DMS53 treated with DMSO at 0.1 percent for 48 hours (cell line): Measurements from ENCODE around the gene TNFRSF12A.
"Not testable (repeated sequence)": the region's sequence is repeated elsewhere in the genome, so short reads cannot be mapped to it uniquely, and the experiment has no call there.

Source experiments
- DNase-seq: peaks from one replicate; lab custom pipeline; 2025; ENCODE audit not compliant: unreplicated experiment; lab: John Stamatoyannopoulos, UW

The TNFRSF12A gene

GRCh38 chr16:3060339-3061127 is 40.4 kb downstream of the TNFRSF12A start:
- no peak for DNase-seq

GRCh38 chr16:3062553-3062952 is 42.4 kb downstream of the TNFRSF12A start:
- no peak for DNase-seq

DNA sequence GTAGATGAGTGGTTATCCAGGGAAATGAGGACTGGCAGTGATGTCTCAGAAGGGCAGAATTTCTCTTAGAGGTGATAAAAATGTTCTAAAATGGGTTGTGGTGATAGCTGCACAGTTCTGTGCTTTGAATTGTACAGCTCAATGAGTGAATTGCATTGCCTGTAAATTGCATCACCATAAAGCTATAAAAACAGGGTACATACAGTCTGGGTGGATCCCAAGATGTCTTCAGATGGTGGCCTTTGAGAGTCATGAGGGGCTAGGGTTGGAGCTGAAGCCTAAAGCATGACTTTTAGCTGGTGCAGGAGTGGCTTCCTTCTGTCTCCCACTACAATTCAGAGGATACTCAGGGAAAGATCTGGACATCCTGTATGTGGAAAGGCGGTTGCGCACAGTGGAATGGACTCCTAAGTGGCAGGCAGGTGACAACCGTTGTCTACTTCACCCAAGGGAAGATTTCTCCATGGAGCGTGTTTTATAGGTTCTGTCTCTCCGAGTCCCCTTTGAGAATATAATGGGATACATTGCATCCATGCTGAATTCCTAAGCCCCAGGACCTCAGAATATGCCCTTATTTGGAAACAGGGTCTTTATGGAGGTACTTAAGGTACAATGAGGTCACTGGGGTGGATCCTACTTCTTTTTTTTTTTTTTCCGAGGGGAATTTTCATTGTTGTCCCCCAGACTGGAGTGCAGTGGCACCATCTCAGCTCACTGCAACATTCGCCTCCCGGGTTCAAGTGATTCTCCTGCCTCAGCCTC is 43.6 kb downstream of the TNFRSF12A start:
- no peak for DNase-seq

- DNase-seq, result no peak
Observed at GRCh38 chr16:3065069-3065741, 45.0 kb downstream of the TNFRSF12A start, which contains the start of gene IL32. TSS of gene IL32 (plus strand) at chr16:3065640. CDS start at chr16:3065812, 172 bp downstream.

DNA sequence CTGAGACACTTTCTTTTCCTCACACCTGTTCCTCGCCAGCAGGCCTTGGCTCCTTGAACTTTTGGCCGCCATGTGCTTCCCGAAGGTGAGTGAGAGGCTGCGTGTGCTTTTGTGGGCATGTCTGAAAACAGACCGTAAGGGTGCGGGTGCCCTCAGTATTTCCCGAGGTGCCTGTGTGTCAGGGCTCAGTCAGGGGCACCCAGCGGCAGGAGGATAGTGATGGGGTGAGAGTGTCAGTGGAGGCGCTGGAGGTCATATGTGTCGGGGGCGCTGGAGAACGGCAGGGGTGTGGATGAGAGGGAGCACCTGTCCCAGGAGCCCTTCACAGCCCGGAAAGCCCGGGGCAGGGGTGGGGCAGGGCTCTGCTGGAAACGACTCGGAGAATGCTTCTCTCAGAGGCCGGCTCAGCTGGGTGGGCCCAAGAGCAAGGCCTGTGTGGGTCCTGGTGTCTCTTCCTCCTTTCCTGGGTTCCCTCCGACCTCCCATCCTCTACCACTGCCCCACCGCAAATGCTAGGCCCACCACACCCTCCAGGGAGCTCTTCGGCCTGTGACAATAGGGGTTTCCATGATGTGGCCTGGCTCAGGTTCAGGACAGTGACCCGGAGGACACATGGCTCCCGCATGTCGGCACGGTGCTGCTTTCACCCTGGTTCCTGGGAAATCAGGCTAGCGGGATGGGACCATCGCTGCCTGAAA is 45.7 kb downstream of the TNFRSF12A start:
- no peak for DNase-seq

- DNase-seq, result no peak
Observed at GRCh38 chr16:3066440-3066748, 46.2 kb downstream of the TNFRSF12A start.

GRCh38 chr16:3068487-3068886 is 48.3 kb downstream of the TNFRSF12A start:
- no peak for DNase-seq

- DNase-seq, result not testable (repeated sequence)
Observed at GRCh38 chr16:3069146-3069545, 49.0 kb downstream of the TNFRSF12A start.

GRCh38 chr16:3070608-3071111 is 50.5 kb downstream of the TNFRSF12A start:
- DNase-seq, result no peak

GRCh38 chr16:3071655-3072054 is 51.5 kb downstream of the TNFRSF12A start:
- no peak for DNase-seq
